HG03064 (cell line): ENCODE data around the gene NKX1-1.

Experiments used
- ATAC-seq: cut with Tn5 transposase; IDR thresholded peaks from one replicate; pipeline ENCODE4 v1.9.1; 2021; ENCODE audit warnings: low read depth; ENCODE audit not compliant: unreplicated experiment

NKX1-1 gene

GRCh38 chr4:1417522-1418390, 11.5 kb upstream of the NKX1-1 start:
- no peak for ATAC-seq

GRCh38 chr4:1416948-1417260, 10.7 kb upstream of the NKX1-1 start:
- no peak for ATAC-seq

- no peak for ATAC-seq
These were observed 10.1 kb upstream of the NKX1-1 start for GRCh38 chr4:1416051-1416947.

- no peak for ATAC-seq
These were observed 9.4 kb upstream of the NKX1-1 start for GRCh38 chr4:1415681-1415981.

GRCh38 chr4:1414831-1415680, 8.8 kb upstream of the NKX1-1 start:
- no peak for ATAC-seq

GRCh38 chr4:1413687-1414479, 7.6 kb upstream of the NKX1-1 start:
- ATAC-seq = no peak

- ATAC-seq = no peak
These were observed 7.0 kb upstream of the NKX1-1 start for GRCh38 chr4:1413204-1413663.

- ATAC-seq = no peak
These were observed 6.3 kb upstream of the NKX1-1 start for GRCh38 chr4:1412376-1413203.

GRCh38 chr4:1411436-1412375, 5.5 kb upstream of the NKX1-1 start:
- ATAC-seq = no peak

- no peak for ATAC-seq
These were observed 4.5 kb upstream of the NKX1-1 start for GRCh38 chr4:1410491-1411325.

GRCh38 chr4:1409491-1410425, 3.5 kb upstream of the NKX1-1 start:
- ATAC-seq = no peak

- ATAC-seq = no peak
These were observed 2.8 kb upstream of the NKX1-1 start for GRCh38 chr4:1409079-1409478.

- no peak for ATAC-seq
These were observed 2.2 kb upstream of the NKX1-1 start for GRCh38 chr4:1408418-1408817.

GRCh38 chr4:1407657-1408333, 1.6 kb upstream of the NKX1-1 start:
- ATAC-seq = no peak

GRCh38 chr4:1406981-1407656, 877 bp upstream of the NKX1-1 start:
- no peak for ATAC-seq
